GM21367 (cell line): Measurements from ENCODE around the gene PCDHB6.
"Not testable (repeated sequence)": the region's sequence is repeated elsewhere in the genome, so short reads cannot be mapped to it uniquely, and the experiment has no call there.

Experiments
- ATAC-seq: cut with Tn5 transposase; IDR thresholded peaks from one replicate; pipeline ENCODE4 v1.9.1; 2021; ENCODE audit not compliant: unreplicated experiment

PCDHB6 gene

DNA sequence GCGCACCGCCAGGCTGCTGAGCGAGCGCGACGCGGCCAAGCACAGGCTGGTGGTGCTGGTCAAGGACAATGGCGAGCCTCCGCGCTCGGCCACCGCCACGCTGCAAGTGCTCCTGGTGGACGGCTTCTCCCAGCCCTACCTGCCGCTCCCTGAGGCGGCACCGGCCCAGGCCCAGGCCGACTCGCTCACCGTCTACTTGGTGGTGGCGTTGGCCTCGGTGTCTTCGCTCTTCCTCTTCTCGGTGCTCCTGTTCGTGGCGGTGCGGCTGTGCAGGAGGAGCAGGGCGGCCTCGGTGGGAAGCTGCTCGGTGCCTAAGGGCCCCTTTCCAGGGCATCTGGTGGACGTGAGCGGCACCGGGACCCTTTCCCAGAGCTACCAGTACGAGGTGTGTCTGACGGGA, 51.8 kb downstream of the PCDHB6 start:
- ATAC-seq = not testable (repeated sequence)
